HG02623 (cell line): Measurements from ENCODE around the gene PIGL.
A peak's percentile ranks its signal among the peaks of the same experiment; 100 is the strongest.

Source experiments
- ATAC-seq: cut with Tn5 transposase; IDR thresholded peaks from one replicate; pipeline ENCODE4 v1.9.1; 2021; ENCODE audit warnings: moderate library complexity; ENCODE audit not compliant: unreplicated experiment

Gene PIGL

DNA sequence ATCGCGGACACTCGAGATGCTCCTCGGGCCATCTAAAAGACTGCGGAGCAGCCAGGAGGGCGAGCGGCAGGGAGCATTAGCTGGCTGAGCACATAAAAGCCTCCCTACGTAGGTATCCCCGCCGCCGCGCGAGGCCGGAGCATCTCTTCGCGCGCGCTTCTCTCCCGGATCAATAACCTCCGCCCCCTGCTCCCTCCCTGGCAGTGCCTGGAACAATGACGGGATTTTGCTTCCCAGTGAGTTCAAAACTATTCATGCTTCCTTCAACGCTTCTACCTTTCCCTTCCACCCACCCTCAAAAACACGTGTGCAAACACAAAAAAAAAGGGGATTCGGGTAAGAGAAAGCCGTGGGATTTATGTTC, 135.3 kb downstream of the PIGL start:
- no peak for ATAC-seq

DNA sequence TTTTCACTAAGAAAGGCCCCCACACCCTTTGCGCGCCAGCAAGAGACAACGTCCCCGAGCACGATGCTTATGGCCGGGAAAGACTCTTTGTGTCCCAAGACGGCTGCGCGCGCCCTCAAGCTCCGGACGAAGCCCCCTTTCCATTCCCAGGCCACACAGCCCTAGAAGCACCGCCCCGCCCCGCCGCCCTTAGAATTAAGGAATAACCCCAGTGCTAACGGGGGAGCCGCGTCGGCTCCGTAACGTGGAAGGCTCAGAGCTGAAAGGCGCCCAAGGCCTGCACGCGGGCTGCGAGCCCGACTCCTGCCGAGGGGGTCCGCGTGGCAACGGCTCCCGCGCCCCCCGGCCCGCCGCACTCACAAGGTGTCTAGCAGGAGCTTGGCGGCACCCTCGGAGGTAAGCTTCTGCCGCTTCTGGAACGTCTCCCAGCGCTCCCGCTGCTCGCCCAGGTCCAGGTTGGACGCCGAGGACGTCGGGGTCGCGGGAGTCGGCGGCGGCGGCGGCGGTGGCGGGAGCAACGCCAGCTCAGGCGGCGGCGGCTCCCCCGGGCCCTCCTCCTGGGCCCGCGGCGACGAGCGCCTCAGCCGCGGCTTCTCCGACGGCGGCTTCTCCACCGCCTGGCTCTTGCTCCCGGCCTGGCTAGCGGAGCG, 135.8 kb downstream of the PIGL start:
- peak; percentile 43 for ATAC-seq

DNA sequence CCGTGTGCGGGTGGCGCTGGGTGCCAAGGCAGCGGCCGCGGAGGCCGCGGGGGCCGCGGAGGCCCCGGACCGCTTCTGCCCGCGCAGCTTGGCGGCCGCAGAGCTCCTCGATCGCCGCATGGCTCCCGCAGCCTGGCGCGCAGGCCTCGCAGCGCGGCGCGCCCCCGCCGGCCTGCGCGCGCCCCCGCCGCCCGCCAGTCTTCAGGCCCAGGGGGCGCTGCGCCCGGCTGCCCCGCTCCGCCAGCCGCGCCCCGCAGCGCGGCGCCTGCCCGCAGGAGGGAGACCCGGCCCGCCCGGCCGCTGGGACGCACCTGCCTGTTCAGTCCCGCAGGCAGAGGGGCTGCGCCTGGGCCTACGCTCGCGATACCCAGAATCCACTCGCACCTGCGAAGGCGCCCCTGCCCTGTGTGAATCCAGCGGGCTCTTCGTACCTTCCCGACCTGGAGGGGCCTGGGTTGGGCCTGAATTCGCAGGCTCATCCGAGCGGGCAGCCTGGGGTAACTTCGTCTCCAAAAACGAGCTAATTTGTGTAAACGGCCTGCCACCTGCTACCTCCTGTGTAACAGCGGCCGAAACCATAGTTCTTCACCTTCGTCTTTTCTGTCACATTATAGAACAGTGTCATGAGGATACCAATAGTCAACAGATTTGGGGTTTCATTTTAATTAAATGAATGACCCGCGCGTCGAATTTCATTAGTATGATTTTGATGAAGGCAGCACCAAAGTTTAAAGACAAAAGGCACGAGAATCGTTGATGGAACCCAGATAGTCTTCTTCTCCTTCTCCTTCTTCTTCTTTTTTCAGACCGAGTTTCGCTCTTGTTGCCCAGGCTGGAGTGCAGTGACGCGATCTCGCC, 136.5 kb downstream of the PIGL start, which contains the start of gene CENPV:
CENPV (minus strand) TSS at position 153 of the 858 bp plus-strand sequence; CDS start at position 120, 33 bp downstream.
- peak; percentile 62 for ATAC-seq

DNA sequence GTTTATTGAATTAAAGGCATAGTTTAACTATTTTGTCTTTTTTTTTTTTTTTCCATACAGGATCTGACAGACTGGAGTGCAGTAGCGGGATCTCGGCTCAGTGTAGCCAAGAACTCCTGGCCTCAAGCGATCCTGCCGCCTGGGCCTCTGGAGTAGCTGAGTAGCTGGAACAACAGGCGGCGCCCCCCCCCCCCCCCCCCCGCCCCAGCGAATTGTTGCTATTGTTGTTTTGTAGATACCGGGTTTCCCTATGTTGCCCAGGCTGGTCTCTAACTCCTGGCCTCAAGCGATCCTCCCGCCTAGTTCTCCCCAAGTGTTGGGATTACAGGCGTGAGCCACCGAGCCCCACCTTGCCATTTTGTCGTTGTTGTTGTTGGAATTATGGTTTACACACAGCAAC, 137.6 kb downstream of the PIGL start:
- ATAC-seq: no peak

DNA sequence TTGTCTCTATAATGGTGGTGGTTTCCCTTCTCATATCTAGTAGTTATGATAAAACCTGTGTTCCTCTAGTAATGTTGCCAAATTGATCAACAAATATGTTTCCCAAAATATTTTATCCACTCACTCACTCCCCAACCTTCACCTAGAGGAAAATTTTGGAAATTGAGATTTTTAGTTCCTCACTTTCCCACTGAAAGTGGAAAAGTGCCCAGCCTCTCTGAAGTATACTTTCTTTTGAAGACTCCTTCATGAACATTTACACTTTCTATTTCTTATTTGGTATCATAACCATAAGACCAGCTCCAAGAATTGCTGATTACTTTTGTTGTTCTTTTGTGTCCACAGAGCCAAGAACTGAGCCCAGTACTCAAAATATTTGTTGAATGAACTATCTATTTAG, 141.4 kb downstream of the PIGL start:
- no peak for ATAC-seq

DNA sequence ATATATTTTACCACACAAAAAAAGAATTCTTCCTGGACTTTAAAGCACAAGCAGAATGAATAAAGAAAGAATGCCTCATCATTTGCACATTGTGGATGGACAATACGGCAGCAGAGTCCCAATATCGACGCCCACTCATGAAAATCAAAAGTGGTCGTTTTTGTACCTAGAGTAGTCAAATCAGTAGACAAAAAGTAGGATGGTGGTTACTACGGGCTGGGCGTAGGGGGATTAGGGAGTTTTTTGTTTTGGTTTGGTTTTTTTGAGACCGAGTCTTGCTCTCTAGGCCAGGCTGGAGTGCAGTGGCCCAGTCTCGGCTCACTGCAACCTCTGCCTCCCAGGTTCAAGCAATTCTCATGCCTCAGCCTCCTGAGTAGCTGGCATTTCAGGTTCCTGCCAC, 144.9 kb downstream of the PIGL start:
- no peak for ATAC-seq

DNA sequence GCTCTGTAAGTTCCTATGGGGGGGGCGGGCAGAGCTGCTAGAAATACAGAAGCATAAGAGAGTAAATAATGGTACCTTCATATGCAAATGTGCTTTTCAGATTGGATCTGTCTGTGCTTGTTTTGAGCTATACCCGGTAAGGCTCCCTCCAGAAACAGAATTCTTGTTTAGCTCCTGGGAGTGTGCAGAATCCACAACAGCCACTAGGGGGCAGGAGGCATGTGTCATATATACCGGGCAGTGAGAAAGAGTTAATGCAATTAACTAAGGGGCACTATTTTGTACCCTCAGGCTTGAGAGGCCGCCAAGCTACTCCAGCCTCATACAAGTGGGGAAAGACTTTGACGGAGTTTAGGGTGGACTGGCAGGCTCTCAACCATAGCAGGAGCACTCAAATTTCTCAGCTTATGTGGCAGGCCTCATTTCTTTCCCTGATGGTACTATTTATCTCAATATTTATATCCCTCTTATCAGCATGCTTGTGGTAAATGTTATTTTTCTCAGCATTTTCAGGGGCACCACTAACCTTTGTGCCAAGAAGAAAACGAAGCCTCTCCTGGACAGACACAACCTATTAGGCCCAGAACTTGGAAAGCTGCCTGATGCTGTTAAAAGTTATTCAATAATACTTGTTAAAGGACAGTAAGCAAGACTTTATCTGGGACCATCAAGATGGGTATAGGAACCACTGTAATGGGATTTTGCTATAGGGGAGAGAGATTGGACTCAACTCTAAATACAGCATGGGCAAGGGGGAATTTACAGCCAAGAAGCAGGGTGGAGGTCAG, 146.9 kb downstream of the PIGL start:
- ATAC-seq: peak; percentile 71

DNA sequence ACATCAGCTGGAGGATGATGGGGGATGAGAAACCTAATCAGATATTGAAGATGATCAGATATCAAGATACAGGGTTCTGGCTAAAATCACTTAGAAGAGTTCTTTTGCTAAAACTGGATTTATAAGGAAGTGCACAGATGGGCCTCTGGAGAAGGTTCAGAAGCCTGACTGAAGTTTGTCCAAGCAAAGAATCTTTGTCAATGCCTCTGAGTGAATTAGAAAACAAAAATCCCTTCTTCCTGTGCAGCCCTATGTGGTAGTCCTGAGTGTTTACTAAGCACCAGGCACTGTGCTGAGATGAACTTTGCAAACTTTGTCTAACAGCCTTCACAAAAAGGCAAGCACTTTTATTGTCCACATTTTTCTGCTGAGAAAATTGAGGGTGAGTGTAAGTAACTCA, 147.6 kb downstream of the PIGL start:
- no peak for ATAC-seq

DNA sequence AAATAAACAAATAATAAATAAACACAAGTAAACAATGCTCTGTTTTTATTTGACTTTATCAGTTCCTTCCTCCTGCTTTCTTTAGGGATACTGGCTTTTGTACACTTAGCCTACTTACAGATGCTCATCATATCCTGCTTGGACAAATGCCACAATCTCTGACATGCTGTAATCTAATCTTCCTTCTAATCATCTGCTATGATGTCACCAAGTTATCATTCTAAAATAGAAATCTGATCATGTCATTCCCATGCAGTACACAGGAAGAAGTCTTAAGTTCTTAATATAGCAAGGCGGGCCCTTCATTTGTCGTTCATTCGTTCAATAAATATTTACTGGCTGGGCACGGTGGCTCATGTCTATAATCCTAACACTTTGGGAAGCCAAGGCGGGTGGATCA, 154.7 kb downstream of the PIGL start:
- ATAC-seq: no peak

DNA sequence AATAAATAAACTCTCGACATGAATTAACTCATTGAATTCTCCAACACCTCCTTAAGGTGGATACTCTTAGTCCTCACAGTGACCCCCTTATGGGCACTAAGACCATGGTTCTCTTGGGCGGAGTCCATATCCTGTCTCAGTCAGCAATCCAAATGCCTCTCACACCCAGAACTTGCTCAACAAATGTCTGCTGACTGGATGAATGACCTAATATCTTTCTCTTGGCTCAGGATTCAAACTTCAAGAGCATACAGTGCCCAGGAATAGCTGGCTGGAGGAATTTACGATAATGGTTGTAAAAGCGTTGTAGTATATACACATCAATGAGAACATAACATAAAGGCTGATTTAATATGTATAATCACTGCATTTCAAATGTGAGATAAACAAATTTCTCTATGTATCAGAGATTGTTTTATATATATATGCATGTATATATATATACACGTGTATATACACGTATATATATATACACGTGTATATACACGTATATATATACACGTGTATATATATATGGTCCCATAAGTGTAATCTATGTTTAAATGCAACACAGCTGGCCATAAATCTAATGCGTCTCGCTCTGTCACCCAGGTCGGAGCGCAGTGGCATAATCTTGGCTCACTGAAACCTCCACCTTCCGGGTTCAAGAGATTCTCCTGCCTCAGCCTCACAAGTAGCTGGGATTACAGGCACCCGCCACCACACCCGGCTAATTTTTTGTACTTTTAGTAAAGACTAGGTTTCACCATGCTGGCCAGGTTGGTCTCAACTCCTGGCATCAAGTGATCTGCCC, 157.3 kb downstream of the PIGL start:
- ATAC-seq: no peak
